ENCODE data around the gene MTUS2.

The MTUS2 gene

GRCh38 chr13:28820099-28821051 is at the start of gene MTUS2:
MTUS2 (plus strand) TSS chr13:28820339.
- DNase-seq (ENCODE audit: low read depth in 2 of 2) = no peak

GRCh38 chr13:28778308-28779215 is 41.6 kb upstream of the MTUS2 start:
- no peak for DNase-seq (ENCODE audit: low read depth in 2 of 2)

GRCh38 chr13:28792992-28793391 is 27.1 kb upstream of the MTUS2 start:
- DNase-seq (ENCODE audit: low read depth in 2 of 2) = no peak

- no peak for DNase-seq (ENCODE audit: low read depth in 2 of 2)
Observed at GRCh38 chr13:28794396-28794795, 25.7 kb upstream of the MTUS2 start.

- DNase-seq (ENCODE audit: low read depth in 2 of 2) = no peak
Observed at GRCh38 chr13:28796938-28797257, 23.2 kb upstream of the MTUS2 start.

- DNase-seq (ENCODE audit: low read depth in 2 of 2) = no peak
Observed at GRCh38 chr13:28805193-28805819, 14.8 kb upstream of the MTUS2 start.

GRCh38 chr13:28817204-28817603 is 2.9 kb upstream of the MTUS2 start:
- no peak for DNase-seq (ENCODE audit: low read depth in 2 of 2)

GRCh38 chr13:28819046-28819730 is 951 bp upstream of the MTUS2 start:
- DNase-seq (ENCODE audit: low read depth in 2 of 2) = no peak

GRCh38 chr13:28819735-28820098 is 422 bp upstream of the MTUS2 start:
- DNase-seq (ENCODE audit: low read depth in 2 of 2) = no peak

GRCh38 chr13:28822151-28822550 is 2.0 kb downstream of the MTUS2 start:
- no peak for DNase-seq (ENCODE audit: low read depth in 2 of 2)

GRCh38 chr13:28822801-28823200 is 2.7 kb downstream of the MTUS2 start:
- no peak for DNase-seq (ENCODE audit: low read depth in 2 of 2)

GRCh38 chr13:28825379-28825778 is 5.2 kb downstream of the MTUS2 start:
- DNase-seq (ENCODE audit: low read depth in 2 of 2) = no peak

GRCh38 chr13:28826368-28826767 is 6.2 kb downstream of the MTUS2 start:
- DNase-seq (ENCODE audit: low read depth in 2 of 2) = no peak

GRCh38 chr13:28830580-28830979 is 10.4 kb downstream of the MTUS2 start:
- no peak for DNase-seq (ENCODE audit: low read depth in 2 of 2)

GRCh38 chr13:28831117-28831516 is 11.0 kb downstream of the MTUS2 start:
- no peak for DNase-seq (ENCODE audit: low read depth in 2 of 2)

- no peak for DNase-seq (ENCODE audit: low read depth in 2 of 2)
Observed at GRCh38 chr13:28837111-28837510, 17.0 kb downstream of the MTUS2 start.

GRCh38 chr13:28843639-28844038 is 23.5 kb downstream of the MTUS2 start:
- no peak for DNase-seq (ENCODE audit: low read depth in 2 of 2)

- DNase-seq (ENCODE audit: low read depth in 2 of 2) = no peak
Observed at GRCh38 chr13:28849441-28849840, 29.3 kb downstream of the MTUS2 start.

- DNase-seq (ENCODE audit: low read depth in 2 of 2) = no peak
Observed at GRCh38 chr13:28850226-28850625, 30.1 kb downstream of the MTUS2 start.

- DNase-seq (ENCODE audit: low read depth in 2 of 2) = no peak
Observed at GRCh38 chr13:28851422-28851821, 31.3 kb downstream of the MTUS2 start.

- DNase-seq (ENCODE audit: low read depth in 2 of 2) = no peak
Observed at GRCh38 chr13:28854657-28855056, 34.5 kb downstream of the MTUS2 start.

GRCh38 chr13:28856287-28856686 is 36.1 kb downstream of the MTUS2 start:
- no peak for DNase-seq (ENCODE audit: low read depth in 2 of 2)

All from stimulated activated CD8-positive, alpha-beta memory T cell treated with anti-CD3 and anti-CD28 coated beads, Interleukin-7, amount 100 ng/mL, for 1 hour (primary cell).